Cardiac muscle cell (in vitro differentiated cells and primary cell): Measurements from ENCODE around the gene NLRC5. TPM values are rescaled to one million over a fixed set of nuclear protein-coding genes. Genes with fewer than 3 reads are reported as not detected.

Source experiments
- DNase-seq, 2 donors: peaks; one replicate each; pipeline versions ENCODE4 v3.0.0 to v3.0.0-alpha.2; 2010 to 2017; ENCODE audit warnings: low read depth in 1 of 2, low spot score in 1 of 2
- H3K27ac ChIP-seq: fragments of 200-600 bp; sonication (generic); 2 replicates; pipeline ENCODE4 v1.5.1; 2016
- H3K27me3 ChIP-seq: fragments of 200-600 bp; sonication (generic); 2 replicates; pipeline ENCODE4 v1.6.0; 2016; ENCODE audit warnings: control low read depth
- H3K36me3 ChIP-seq: fragments of 200-600 bp; sonication (generic); 2 replicates; pipeline ENCODE4 v1.5.1; 2016; ENCODE audit warnings: control low read depth
- H3K4me1 ChIP-seq: fragments of 200-600 bp; sonication (generic); 2 replicates; pipeline ENCODE4 v1.8.1; 2017; ENCODE audit warnings: low read depth, mild to moderate bottlenecking, mixed run types
- H3K4me3 ChIP-seq: fragments of 200-600 bp; sonication (generic); 2 replicates; pipeline ENCODE4 v1.5.1; 2016; ENCODE audit warnings: mild to moderate bottlenecking
- H3K9me3 ChIP-seq: fragments of 200-600 bp; sonication (generic); 2 replicates; pipeline ENCODE4 v1.5.1; 2017; ENCODE audit warnings: low read depth, mild to moderate bottlenecking, control low read depth
- CTCF ChIP-seq: IDR thresholded peaks from 2 replicates; pipeline ENCODE4 v1.5.1; 2012; ENCODE audit warnings: low read depth, mild to moderate bottlenecking, low read length
- polyA plus RNA-seq: library from polyadenylated mRNA; unstranded; fragments of >200 nt; fragmentation: Nextera tagmentation; extraction: Ambion mirVana; gene quantifications from 2 replicates; pipeline ENCODE4 v1.2.1, GENCODE V29; 2016
- total RNA-seq: library from RNA; depleted of rRNA; stranded (reverse); fragments of >200 nt; gene quantifications from 2 replicates; pipeline ENCODE4 v1.2.3, GENCODE V29; 2016

Gene NLRC5
- total and polyA plus RNA-seq, 2 experiments from 2014 or later: not detected

DNA sequence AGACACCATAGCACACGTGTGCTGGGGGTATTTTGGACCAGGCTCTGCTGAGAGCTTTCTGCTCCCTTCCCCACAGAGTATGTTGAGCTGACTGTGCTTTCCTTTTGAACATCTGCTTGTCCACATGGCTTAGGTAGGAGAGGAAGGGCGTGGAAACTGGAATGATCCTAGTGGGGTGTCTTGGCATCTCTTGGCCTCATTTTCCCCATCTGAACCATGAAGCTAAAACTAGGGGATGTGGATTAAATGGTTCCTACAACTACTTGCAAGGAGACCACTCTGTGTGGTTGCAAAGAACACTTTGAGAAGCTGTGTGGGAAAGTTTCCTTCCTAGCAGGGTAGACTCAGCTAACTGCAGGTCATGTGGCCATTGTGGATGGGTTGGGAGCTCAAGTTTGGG is 6.7 kb upstream of the NLRC5 start:
- Histone ChIP-seq H3K36me3 (no peaks in the 10 kb centered on the region), H3K9me3 (no peaks in the 10 kb centered on the region), H3K27ac (no peak overlapping the region), H3K4me3 (no peak overlapping the region), H3K27me3 (peaks cover under 1% of the 10 kb centered on the region), H3K4me1 (no peaks in the 10 kb centered on the region)
- DNase-seq: no peak
- no peak for TF ChIP-seq CTCF

- Histone ChIP-seq H3K4me1 (no peaks in the 10 kb centered on the region), H3K36me3 (no peaks in the 10 kb centered on the region), H3K27me3 (peaks cover 7% of the 10 kb centered on the region), H3K4me3 (no peak overlapping the region), H3K9me3 (no peaks in the 10 kb centered on the region), H3K27ac (no peak overlapping the region)
- DNase-seq: no peak
- TF ChIP-seq CTCF: no peak
These were observed 6.1 kb upstream of the NLRC5 start for GRCh38 chr16:56983211-56983751.

DNA sequence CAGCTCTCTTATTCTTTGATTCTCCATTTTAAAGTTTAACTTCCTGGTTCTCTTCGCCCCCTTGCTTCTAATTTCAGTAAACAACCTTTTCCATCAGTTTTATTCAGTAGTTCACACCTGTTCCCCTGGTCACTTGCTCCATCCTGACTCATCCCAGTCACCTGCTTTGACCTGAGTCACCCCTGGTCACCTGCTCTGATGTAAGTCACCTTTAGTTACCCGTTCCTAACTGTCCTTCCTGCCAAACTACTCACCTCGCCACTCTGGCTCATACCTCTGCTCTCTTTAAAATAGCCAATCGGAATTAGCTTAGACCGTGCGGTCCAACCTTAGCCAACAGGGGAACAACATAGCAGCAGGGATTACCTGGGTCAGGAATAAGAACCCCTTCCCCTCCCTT is 4.7 kb upstream of the NLRC5 start:
- Histone ChIP-seq H3K27me3 (peaks cover 20% of the 10 kb centered on the region), H3K27ac (no peak overlapping the region), H3K36me3 (no peaks in the 10 kb centered on the region), H3K9me3 (no peaks in the 10 kb centered on the region), H3K4me1 (no peaks in the 10 kb centered on the region), H3K4me3 (no peak overlapping the region)
- no peak for TF ChIP-seq CTCF
- no peak for DNase-seq

DNA sequence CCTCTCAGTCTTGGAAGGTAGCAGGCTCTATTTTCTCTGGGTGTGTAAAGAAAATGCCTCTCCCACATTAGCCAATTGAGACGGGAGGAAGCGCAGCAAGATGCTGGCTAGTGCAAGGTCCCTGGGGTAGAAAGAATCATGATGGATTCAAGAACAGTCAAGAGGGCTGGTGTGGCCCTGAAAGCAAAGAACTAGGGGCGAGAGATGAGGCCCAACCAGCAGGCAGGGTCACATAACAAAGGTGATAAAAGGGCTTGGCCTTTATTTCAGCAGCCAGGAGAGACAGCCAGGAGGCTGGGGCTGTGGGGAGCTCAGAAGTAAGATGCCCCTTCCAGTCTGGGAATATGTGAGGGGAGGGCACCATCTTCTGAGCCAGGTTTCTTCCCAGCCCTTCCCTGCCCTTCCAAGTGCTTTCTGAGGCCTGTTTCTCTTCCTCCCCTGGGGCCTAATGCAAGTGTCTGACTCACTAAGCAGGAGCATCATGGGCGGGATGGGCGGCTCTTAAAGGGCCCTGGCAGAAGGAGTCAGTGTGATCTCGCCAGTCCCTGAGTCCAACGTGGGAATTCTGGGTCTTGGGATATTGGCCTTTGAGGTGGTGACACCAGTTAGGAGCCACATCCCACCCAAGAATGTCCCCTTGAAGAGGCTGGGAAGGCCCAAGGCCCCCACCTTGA is 3.9 kb upstream of the NLRC5 start:
- Histone ChIP-seq H3K27ac (no peak overlapping the region), H3K4me3 (no peak overlapping the region), H3K9me3 (no peaks in the 10 kb centered on the region), H3K4me1 (no peaks in the 10 kb centered on the region), H3K36me3 (no peaks in the 10 kb centered on the region), H3K27me3 (peaks cover 28% of the 10 kb centered on the region)
- peak in 1 of 2 donors; percentile 89 for DNase-seq
- TF ChIP-seq CTCF: no peak

GRCh38 chr16:56985962-56986360 is 3.4 kb upstream of the NLRC5 start:
- Histone ChIP-seq H3K27me3 (peaks cover 33% of the 10 kb centered on the region), H3K27ac (no peak overlapping the region), H3K4me3 (no peak overlapping the region), H3K4me1 (no peaks in the 10 kb centered on the region), H3K9me3 (no peaks in the 10 kb centered on the region), H3K36me3 (no peaks in the 10 kb centered on the region)
- no peak for TF ChIP-seq CTCF
- no peak for DNase-seq
